GM12892 (cell line): Measurements from ENCODE around the gene PABPC1L2B. TPM values are rescaled to one million over a fixed set of nuclear protein-coding genes. Genes with fewer than 3 reads are reported as not detected.
A peak's percentile ranks its signal among the peaks of the same experiment; 100 is the strongest.
"Not testable (repeated sequence)": the region's sequence is repeated elsewhere in the genome, so short reads cannot be mapped to it uniquely, and the experiment has no call there.

Experiments used
- DNase-seq: peaks from one replicate; pipeline ENCODE4 v3.0.0; 2011; ENCODE audit not compliant: insufficient read length
- FAIRE-seq: peaks from 2 replicates; lab custom pipeline; 2011; peaks lifted over from hg19 to GRCh38; lab: Jason Lieb, UNC
- POLR2A ChIP-seq: IDR thresholded peaks from 2 replicates; pipeline ENCODE4 v1.6.1; 2011; ENCODE audit warnings: low read depth, low read length, control low read depth
- POLR2AphosphoS5 ChIP-seq: IDR thresholded peaks from 2 replicates; pipeline ENCODE4 v1.6.1; 2011; ENCODE audit warnings: low read depth, low read length, control low read depth
- TAF1 ChIP-seq: IDR thresholded peaks from 2 replicates; pipeline ENCODE4 v1.6.1; 2011; ENCODE audit warnings: low read depth, mild to moderate bottlenecking, control low read depth, low read length, borderline replicate concordance
- polyA plus RNA-seq: library from polyadenylated mRNA; unstranded; fragments of >200 nt; gene quantifications from one replicate; pipeline ENCODE4 v1.2.1, GENCODE V29; 2012; ENCODE audit warnings: missing spikeins, inconsistent platforms; ENCODE audit not compliant: missing spikeins

PABPC1L2B gene
- polyA plus RNA-seq, result not detected

GRCh38 chrX:73002733-73003132, at the start of gene PABPC1L2B:
TSS of gene PABPC1L2B (plus strand) at chrX:73002939. CDS start at chrX:73003643, 704 bp downstream.
- DNase-seq, FAIRE-seq: not testable (repeated sequence)

- DNase-seq, FAIRE-seq: not testable (repeated sequence)
Observed at GRCh38 chrX:72959971-72960370, 42.8 kb upstream of the PABPC1L2B start.

GRCh38 chrX:72971859-72972258, 30.9 kb upstream of the PABPC1L2B start:
- not testable (repeated sequence) for DNase-seq, FAIRE-seq

GRCh38 chrX:72974885-72975284, 27.9 kb upstream of the PABPC1L2B start:
- DNase-seq, FAIRE-seq: not testable (repeated sequence)

GRCh38 chrX:72980894-72981469, 21.8 kb upstream of the PABPC1L2B start:
- not testable (repeated sequence) for DNase-seq, FAIRE-seq

GRCh38 chrX:73004032-73004431, 1.3 kb downstream of the PABPC1L2B start:
- FAIRE-seq, result peak; percentile 46
- DNase-seq, result not testable (repeated sequence)

GRCh38 chrX:73021361-73022092, 18.8 kb downstream of the PABPC1L2B start:
- DNase-seq, result no peak
- no peak for FAIRE-seq
- TF ChIP-seq POLR2AphosphoS5, result no peak

GRCh38 chrX:73022093-73022445, 19.3 kb downstream of the PABPC1L2B start:
- not testable (repeated sequence) for FAIRE-seq, DNase-seq

- TF ChIP-seq POLR2A (no peak), POLR2AphosphoS5 (no peak), TAF1 (no peak)
- DNase-seq (no peak), FAIRE-seq (no peak)
Observed at GRCh38 chrX:73028876-73029275, 26.1 kb downstream of the PABPC1L2B start.
